DND-41 (cell line): ENCODE measurements around the gene GPHN.

Source experiments
- ATAC-seq: fragments of 200-7000 bp; cut with Tn5 transposase; 3 replicates; pipeline ENCODE4 v1.9.1; 2021; ENCODE audit warnings: low read depth; ENCODE audit not compliant: insufficient read depth
- DNase-seq: peaks from one replicate; pipeline ENCODE4 v3.0.0-alpha.2; 2020
- H2AFZ ChIP-seq: 2 replicates; pipeline ENCODE4 v1.6.0; 2012; ENCODE audit warnings: low read depth, low read length
- H3K27ac ChIP-seq: 2 replicates; pipeline ENCODE4 v1.5.1; 2012; ENCODE audit warnings: low read length, inconsistent platforms
- H3K27me3 ChIP-seq: fragments of 200-600 bp; sonication (generic); 2 replicates; pipeline ENCODE4 v1.6.0; 2012; ENCODE audit warnings: low read length, mild to moderate bottlenecking, inconsistent platforms; ENCODE audit not compliant: insufficient read depth, poor library complexity
- H3K36me3 ChIP-seq: 2 replicates; pipeline ENCODE4 v1.5.1; 2012; ENCODE audit warnings: low read length, inconsistent platforms; ENCODE audit not compliant: insufficient read depth
- H3K4me1 ChIP-seq: 2 replicates; pipeline ENCODE4 v1.5.1; 2012; ENCODE audit warnings: mild to moderate bottlenecking, low read length; ENCODE audit not compliant: insufficient read depth
- H3K4me2 ChIP-seq: 2 replicates; pipeline ENCODE4 v1.6.0; 2012; ENCODE audit warnings: mild to moderate bottlenecking, moderate library complexity, low read length, inconsistent platforms; ENCODE audit not compliant: insufficient read depth
- H3K4me3 ChIP-seq, 2 experiments: fragments of 200-600 bp in 1 of 2; shearing (Covaris generic) in 1 of 2; 2 replicates each; pipeline ENCODE4 v1.5.1; 2012 to 2016; ENCODE audit warnings: inconsistent platforms in 2 of 2, low read length in 2 of 2, mild to moderate bottlenecking in 2 of 2, low read depth in 1 of 2, moderate library complexity in 1 of 2
- H3K79me2 ChIP-seq: 2 replicates; pipeline ENCODE4 v1.6.0; 2012; ENCODE audit warnings: low read length, inconsistent platforms; ENCODE audit not compliant: insufficient read depth
- H3K9ac ChIP-seq: 2 replicates; pipeline ENCODE4 v1.6.0; 2012; ENCODE audit warnings: low read depth, mild to moderate bottlenecking, inconsistent platforms, low read length, moderate library complexity
- H3K9me3 ChIP-seq: 2 replicates; pipeline ENCODE4 v1.5.1; 2012; ENCODE audit warnings: low read length, moderate library complexity, mild to moderate bottlenecking, inconsistent platforms; ENCODE audit not compliant: insufficient read depth, severe bottlenecking
- H4K20me1 ChIP-seq: 2 replicates; pipeline ENCODE4 v1.6.0; 2012; ENCODE audit warnings: low read length; ENCODE audit not compliant: insufficient read depth
- CTCF ChIP-seq: IDR thresholded peaks from 2 replicates; pipeline ENCODE4 v1.5.1; 2012; ENCODE audit warnings: borderline replicate concordance, low read length, moderate library complexity, mild to moderate bottlenecking; ENCODE audit not compliant: poor library complexity, severe bottlenecking; ENCODE audit errors: extremely low read depth
- EZH2 ChIP-seq: IDR thresholded peaks from 3 replicates; pipeline ENCODE4 v1.6.1; 2012; ENCODE audit warnings: borderline replicate concordance, low read depth, mild to moderate bottlenecking, moderate library complexity, low read length, inconsistent platforms; ENCODE audit not compliant: severe bottlenecking

Gene GPHN

GRCh38 chr14:66677780-66678179 lies 169.8 kb downstream of the GPHN start:
- Histone ChIP-seq H3K79me2 (peaks cover 22% of the 10 kb centered on the region; the same call in 1 of the 2 replicates), H3K27ac (no peak overlapping the region), H3K4me3 (no peak overlapping the region), H3K36me3 (no peaks in the 10 kb centered on the region), H2AFZ (no peak overlapping the region), H3K9ac (no peak overlapping the region), H3K4me1 (no peaks in the 10 kb centered on the region), H3K27me3 (no peaks in the 10 kb centered on the region), H3K9me3 (peaks cover 28% of the 10 kb centered on the region), H4K20me1 (no peaks in the 10 kb centered on the region), H3K4me2 (no peak overlapping the region)
- DNase-seq: no peak
- ATAC-seq: no peak
- TF ChIP-seq CTCF (no peak), EZH2 (no peak)

- Histone ChIP-seq H3K9me3 (peaks cover 28% of the 10 kb centered on the region), H3K27ac (no peak overlapping the region), H2AFZ (no peak overlapping the region), H3K4me2 (no peak overlapping the region), H3K36me3 (peaks cover 3% of the 10 kb centered on the region; the same call in 1 of the 2 replicates), H4K20me1 (no peaks in the 10 kb centered on the region), H3K79me2 (peaks cover 20% of the 10 kb centered on the region; the same call in 1 of the 2 replicates), H3K4me1 (no peaks in the 10 kb centered on the region), H3K4me3 (no peak overlapping the region), H3K27me3 (no peaks in the 10 kb centered on the region), H3K9ac (no peak overlapping the region)
- TF ChIP-seq CTCF (no peak), EZH2 (no peak)
- DNase-seq (no peak), ATAC-seq (no peak)
These were observed 172.3 kb downstream of the GPHN start for GRCh38 chr14:66680216-66680615.

DNA sequence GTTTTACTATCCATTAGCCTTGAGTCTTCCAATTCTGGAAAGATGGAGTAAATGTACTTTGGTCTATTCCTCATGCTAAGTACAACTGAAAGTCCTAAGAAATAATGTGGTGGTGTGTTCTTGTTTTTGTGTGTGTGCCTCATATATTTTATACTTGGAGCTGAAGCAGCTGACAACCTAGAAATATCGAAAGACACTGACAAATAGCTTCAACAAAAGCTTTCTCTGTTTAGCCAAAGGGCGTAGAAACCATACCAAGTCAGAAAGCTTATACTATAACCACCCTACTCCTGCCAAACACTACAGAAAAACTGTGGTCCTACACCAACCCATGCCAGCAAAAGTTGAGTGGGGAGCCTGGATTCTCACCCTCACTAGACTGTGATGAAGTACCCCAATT lies 188.4 kb downstream of the GPHN start:
- Histone ChIP-seq H3K9ac (no peak overlapping the region), H3K4me3 (no peak overlapping the region), H3K4me2 (no peak overlapping the region), H4K20me1 (no peaks in the 10 kb centered on the region), H3K9me3 (no peaks in the 10 kb centered on the region), H3K27me3 (no peaks in the 10 kb centered on the region), H3K4me1 (no peaks in the 10 kb centered on the region), H2AFZ (no peak overlapping the region), H3K27ac (no peak overlapping the region), H3K79me2 (no peaks in the 10 kb centered on the region), H3K36me3 (no peaks in the 10 kb centered on the region)
- DNase-seq: no peak
- no peak for ATAC-seq
- TF ChIP-seq CTCF: no peak
- TF ChIP-seq EZH2: no peak

DNA sequence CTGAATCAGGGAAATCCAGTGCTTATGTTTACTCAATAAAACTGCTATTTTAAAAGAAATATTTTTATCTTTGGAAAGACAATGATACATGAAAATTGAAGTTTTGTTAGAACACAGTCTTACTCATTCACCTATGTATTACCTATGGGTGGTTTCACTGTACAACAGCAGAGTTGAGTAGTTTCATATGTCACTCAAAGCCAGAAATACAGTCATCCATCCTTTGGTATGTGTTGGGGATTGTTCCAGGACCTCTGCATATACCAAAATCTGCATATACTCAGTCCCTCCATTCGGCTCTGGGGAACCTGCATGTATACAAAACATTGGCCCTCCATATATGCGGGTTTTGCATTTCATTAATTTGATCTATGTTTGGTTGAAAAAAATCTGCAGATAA lies 190.6 kb downstream of the GPHN start:
- Histone ChIP-seq H3K4me1 (no peaks in the 10 kb centered on the region), H2AFZ (no peak overlapping the region), H4K20me1 (no peaks in the 10 kb centered on the region), H3K4me3 (no peak overlapping the region), H3K4me2 (no peak overlapping the region), H3K9ac (no peak overlapping the region), H3K27me3 (no peaks in the 10 kb centered on the region), H3K36me3 (no peaks in the 10 kb centered on the region), H3K79me2 (no peaks in the 10 kb centered on the region), H3K9me3 (no peaks in the 10 kb centered on the region), H3K27ac (no peak overlapping the region)
- TF ChIP-seq EZH2: no peak
- TF ChIP-seq CTCF: no peak
- DNase-seq: no peak
- no peak for ATAC-seq
